Lower leg skin (tissue), 3 donors: ENCODE measurements around the gene METAP1D.

Source experiments
- POLR2A ChIP-seq, 2 donors: fragments of 450-650 bp; IDR thresholded peaks; one replicate each; pipeline ENCODE4 v1.6.1; 2016 to 2017; ENCODE audit warnings: antibody characterized with exemption in 2 of 2, mild to moderate bottlenecking in 1 of 2, moderate library complexity in 1 of 2
- TF ChIP-seq, protein P1 (sequence below), 3 donors: fragments of 450-650 bp; IDR thresholded peaks; one replicate each; pipeline ENCODE4 v1.5.1; 2016; ENCODE audit warnings: antibody characterized with exemption in 3 of 3, mild to moderate bottlenecking in 3 of 3, moderate library complexity in 2 of 3

DNA sequence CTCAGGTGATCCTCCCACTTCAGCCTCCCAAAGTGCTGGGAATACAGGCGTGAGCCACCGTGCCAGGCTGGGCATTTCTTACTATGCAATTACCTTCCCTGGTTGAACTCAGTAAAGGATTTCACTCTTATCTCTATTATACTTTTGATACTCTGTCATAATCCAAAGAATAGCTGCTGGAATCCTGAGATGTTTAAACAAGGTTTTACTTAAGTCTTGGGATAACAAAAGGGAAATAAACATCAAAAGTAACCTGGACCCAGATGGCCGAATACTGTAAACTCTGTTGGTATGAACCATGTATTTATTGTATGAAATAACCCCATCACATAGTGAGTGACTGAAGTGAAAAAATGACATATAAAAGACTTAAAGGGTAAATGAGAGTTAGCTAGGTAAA is 114.8 kb downstream of the METAP1D start:
- TF ChIP-seq, protein P1, sequence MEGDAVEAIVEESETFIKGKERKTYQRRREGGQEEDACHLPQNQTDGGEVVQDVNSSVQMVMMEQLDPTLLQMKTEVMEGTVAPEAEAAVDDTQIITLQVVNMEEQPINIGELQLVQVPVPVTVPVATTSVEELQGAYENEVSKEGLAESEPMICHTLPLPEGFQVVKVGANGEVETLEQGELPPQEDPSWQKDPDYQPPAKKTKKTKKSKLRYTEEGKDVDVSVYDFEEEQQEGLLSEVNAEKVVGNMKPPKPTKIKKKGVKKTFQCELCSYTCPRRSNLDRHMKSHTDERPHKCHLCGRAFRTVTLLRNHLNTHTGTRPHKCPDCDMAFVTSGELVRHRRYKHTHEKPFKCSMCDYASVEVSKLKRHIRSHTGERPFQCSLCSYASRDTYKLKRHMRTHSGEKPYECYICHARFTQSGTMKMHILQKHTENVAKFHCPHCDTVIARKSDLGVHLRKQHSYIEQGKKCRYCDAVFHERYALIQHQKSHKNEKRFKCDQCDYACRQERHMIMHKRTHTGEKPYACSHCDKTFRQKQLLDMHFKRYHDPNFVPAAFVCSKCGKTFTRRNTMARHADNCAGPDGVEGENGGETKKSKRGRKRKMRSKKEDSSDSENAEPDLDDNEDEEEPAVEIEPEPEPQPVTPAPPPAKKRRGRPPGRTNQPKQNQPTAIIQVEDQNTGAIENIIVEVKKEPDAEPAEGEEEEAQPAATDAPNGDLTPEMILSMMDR (IDR thresholded peaks at IDR 0.05): no peak
- TF ChIP-seq POLR2A (IDR thresholded peaks at IDR 0.05): no peak
